ENCODE measurements around the gene DIAPH1.
A peak's percentile ranks its signal among the peaks of the same experiment; 100 is the strongest.

Gene DIAPH1

DNA sequence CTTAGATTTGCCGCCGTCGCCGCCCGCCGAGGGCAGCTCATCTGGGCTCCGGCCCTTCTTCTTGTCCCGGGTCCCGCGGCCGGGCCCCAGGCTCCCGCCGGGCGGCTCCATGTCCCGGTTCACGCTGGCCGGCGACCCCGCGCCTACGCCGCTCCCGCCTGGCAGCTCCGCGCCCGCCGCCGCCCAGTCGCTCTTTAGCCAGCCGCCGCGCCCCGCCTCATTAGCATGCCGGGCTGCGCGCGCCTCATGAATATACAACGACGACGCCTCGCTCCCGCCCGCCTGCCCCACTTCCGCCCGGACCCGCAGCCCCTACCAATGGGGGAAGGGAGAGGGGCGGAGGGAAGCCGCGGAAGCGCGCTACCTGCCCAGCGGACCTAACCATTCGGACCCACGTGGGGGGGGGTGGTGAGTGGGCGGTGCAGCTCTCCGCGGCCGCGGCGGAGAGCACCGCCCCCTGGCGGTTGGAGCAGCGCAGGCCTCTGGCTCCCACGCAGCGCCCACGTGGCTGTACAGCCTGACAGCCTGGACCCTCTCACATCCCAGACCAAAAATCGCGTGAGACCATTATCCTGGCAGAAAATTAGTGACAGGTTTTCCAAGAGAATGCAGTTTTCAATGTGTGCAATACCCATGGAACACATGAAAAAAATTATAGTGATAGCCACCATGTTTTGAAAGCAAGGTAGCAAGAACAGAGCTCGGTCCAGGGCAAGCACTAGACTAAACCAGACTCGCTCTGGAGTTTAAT, at the start of gene DIAPH1:
TSS of gene DIAPH1 (minus strand) at position 197 of the 751 bp plus-strand sequence. CDS start at position 111, 86 bp downstream.
- DNase-seq (ENCODE audit: low read depth), result peak; percentile 99

DNA sequence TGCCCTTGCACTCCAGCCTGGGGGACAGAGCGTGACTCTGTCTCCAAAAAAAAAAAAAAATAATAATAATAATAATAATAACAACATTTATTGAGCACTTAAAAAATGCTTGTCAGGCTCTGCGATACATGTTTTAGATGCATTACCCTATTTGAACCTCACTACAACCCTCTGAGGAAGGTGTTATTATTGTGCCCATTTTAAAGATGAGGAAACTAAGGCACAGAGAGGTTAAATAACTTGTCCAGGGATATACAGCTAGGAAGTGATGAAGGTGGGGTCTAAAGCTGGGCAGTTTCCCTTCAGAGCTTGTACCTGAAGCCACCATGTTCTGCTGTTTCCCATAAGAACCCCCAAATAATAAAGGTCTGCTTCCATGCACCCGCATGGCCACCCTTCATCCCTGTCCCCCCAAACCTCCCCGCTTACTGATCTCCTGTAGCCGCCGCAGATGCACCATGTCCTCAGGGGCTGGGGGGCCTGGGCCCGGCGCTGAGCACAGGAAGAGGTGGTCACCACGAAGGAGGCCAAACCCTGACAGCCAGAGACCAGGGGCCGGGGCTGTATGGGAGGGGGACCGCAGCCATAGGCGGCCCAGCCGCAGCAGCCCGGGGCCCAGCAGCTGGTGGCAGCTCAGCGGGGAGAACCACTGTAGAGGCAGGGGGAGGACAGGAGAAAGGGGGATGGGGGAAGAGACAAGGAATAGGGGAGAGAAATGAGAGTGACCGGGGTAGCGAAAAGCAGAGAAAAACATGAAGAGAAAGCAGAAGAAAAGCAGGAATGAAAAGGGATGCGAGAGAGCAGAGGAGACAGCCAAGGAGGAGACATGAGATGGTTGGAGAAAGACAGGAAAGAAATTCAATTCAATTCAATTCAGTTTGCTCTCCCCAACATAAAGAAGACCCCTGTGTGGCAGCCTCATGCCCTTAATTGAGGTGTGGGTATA, 47.5 kb upstream of the DIAPH1 start:
- no peak for DNase-seq (ENCODE audit: low read depth)

DNA sequence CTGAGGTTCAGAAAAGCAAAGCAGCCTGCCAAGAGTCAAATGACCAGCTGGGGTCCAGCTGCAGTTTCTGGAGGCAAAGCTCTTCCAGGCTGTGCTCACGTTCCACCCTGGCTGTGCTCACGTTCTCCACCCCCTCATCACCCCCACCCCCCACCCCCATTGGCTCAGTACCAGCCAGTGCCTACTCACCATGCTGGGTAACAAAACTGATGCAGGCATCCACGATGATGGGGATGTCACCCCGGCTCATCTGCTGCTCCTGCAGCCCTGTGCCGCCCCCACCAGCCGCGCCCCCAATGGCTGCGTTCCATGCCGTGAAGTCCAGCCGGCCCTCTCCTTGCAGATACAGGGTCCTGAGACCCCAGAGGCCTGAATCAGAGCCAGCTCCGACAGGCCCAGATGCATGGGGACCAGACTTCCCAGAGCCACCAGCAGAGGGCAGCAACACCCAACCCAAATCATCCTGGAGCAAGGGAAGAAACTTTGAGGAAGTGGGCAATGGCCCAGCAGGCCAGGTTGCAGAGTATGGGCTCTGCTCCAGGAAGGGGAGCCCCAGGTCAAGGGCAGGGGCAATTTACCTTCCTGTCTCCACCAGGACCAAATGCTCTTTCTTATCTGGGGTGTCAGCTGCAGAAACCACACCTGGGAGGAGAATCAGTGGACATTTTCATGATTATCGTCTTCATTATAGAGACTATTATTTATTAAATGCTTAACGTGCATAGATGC, 46.1 kb upstream of the DIAPH1 start:
- DNase-seq (ENCODE audit: low read depth), result peak; percentile 54

DNA sequence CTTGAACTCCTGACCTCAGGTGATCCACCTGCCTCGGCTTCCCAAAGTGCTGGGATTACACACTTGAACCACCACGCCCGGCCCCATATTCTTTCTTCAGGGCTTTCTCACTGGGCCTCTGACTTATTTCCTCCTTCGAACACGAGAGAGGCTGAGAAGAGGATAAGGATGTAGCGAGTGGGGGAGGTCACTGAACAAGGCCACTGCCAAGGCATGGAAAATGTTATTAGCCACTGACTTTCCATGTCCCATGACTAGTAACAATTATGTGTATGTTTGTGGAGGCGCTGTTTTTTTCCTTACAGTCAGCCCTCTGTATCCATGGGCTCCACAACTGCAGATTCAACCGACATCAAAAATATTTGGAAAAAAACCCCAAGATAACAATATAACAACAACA, 44.7 kb upstream of the DIAPH1 start:
- DNase-seq (ENCODE audit: low read depth), result no peak

DNA sequence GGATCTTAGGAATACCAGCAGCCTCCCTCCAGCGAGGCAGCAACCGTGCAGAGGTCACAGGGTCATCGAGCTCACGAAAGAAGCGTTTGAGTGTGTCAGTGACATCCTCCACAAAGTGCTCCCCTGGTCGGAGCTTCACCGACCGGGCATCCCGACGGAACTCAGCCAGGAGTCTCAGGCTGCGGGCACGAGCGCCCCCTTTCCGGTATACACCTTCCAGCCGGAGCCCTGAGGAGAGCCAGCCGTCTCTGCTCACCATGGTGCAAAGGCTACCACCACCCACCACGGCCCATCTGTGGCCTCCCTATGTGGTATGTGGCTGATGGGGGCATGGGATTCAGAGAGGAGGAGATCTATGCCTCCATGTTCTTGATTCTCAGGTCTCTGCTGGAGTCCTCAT, 43.2 kb upstream of the DIAPH1 start:
- DNase-seq (ENCODE audit: low read depth), result no peak

DNA sequence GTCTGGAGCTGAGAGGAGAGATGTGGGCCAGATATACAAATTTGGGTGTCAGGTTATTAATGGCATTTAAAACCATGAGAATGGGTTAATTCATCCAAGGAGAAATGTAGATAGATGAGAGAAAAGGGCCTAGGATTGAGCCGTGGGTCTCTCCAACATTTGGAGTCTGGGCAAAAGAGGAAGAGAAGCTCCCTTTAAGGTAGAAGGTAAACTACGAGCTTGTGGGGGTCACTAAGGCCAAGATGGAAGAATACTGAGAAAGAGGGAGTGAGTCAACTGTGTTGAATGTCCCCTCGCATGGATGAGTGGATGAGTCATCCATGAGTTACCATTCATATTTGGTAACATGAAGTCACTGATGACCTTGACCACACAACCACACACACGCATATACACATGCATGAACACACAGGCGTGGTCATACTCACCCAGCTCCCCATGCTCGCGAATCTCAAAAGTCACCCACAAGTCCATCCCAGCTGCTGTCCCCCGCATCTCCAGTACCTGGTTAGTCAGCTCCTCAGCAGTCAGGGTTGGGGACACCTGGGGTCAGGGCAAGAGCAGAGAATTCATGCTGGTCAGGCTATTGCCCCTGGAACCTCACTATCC, 39.2 kb upstream of the DIAPH1 start:
- DNase-seq (ENCODE audit: low read depth), result no peak

DNA sequence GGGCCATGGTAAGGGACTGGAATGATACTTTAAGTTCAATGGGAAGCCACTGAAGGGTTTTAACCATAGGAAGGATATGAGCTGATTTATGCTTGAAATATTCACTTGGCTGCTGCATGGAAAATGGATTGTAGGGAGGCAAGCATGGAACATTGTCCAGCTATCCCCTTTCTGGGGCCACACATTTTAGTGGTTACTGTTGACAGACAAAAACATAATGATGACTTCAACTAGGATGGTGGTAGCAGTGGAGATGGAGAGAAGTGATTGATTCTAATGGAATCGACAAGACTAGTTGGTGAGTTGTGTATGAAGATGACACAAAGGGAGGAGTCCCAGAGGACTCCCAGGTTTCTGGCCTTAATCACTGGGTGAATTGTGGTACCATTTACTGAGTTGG, 38.6 kb upstream of the DIAPH1 start:
- no peak for DNase-seq (ENCODE audit: low read depth)

DNA sequence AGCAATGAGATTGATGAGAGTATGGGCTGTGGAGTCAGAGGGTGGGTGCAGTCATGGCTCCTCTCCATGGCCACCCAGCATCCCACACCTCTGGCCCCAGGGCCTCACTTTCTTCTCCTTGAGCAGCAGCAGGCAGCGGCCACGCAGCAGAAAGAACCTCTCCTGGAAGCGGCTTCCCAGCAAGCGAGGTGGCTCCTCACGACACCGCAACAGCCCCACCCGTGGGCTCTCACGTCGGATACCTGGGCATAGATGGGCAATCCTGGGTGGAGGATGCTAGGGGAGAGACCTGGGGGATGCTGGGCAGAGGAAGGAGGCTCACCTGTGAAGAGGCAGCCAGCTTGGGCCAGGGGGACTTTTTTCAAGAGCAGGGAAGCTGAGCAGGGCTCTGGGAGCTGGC, 37.6 kb upstream of the DIAPH1 start:
- no peak for DNase-seq (ENCODE audit: low read depth)

DNA sequence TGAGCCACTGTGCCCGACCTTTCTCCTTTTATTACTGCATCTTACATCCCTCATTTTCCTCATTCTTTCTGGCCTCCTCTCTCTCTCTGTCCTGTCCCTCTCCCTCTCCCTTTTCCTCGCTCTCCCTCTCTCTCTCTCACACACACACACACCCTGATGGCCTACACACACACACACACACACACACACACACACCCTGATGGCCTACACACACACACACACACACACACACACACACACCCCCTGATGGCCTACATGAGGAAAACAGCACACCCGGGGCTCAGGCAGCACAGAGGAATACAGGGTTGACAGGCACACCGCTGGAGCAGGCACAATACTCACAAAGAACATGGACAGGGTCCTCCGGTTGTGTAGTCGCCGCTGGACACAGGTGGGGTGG, 36.2 kb upstream of the DIAPH1 start:
- no peak for DNase-seq (ENCODE audit: low read depth)

DNA sequence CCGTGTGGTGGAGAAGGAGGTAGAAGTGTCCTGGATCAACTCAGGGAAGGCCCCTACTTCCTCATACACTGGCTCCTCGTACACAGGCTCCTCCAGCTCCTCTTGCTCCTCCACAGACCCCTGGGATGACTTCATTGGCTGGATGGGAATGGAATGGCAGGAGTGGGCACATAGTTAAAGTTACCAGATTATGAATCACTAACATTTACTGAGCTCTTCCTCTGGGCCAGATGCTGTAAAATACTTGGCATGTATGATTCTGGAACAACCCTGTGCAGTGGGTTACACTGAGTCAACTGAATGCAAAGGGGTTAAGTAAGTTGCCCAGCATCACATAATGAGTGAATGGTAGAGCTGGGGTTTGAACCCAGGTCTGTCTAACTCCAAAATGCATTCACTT, 35.5 kb upstream of the DIAPH1 start:
- DNase-seq (ENCODE audit: low read depth), result no peak

DNA sequence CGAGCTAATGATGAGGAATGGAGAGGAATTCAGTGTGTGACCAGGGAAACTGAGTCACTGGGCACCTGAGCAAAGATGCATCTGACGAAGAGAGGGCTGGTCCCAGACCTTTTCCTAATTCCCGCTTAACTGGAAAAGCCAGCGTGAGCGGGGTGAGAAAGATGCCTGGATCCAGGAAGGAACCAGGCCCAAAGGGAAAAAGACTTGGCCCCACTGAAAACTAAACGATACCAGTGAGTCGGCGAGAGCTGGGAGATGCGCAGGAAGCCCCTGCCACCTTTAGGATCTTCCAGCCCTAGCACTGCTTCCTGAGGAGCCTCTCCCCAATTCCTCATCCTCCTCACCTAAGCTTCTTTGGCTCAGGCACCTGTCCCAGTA, 32.9 kb upstream of the DIAPH1 start:
- no peak for DNase-seq (ENCODE audit: low read depth)

DNA sequence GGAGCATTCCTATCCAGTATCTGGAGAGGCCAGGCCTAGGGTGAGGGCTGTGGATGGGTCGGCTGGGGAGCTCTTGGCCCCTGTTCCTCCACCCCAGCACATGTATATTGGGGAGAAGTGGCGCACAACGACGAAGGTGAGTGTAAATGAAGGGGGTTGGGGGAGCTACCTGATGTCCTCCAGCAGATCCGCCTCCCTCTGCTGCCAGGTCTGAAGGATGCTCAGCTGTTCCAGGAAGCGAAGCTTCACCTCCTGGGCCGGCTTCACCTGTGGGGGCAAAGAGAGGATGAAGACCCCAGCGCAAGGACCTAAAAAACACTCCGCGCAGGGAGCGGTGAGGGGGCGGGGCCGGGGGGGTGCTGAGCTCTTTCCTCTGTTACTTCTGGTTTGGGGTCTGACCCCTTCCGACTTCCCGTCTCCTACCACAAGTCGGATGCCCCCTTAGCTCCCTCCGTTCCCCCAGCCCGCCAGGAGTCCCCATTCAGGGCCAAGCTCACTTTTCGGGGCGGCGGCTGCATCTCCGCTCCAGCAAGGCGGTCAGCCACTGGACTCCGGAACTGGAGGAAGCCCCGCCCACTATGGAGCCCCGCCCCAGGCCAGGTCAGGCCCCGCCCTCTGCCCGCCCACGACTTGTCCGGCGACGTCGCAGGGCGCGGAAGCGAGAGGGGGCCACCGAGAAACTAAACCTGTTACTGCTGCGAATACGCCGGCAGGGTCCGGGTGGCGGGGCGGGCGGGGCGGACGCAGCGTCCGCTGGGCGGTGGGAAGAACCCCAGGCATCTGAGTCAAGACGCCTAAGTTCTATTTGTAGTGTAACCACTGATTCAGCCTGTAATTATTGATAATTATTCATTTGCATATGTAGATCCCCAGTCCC, 32.3 kb upstream of the DIAPH1 start, which contains the start of gene FCHSD1:
TSS of gene FCHSD1 (minus strand) at position 568 of the 877 bp plus-strand sequence. CDS start at position 518, 50 bp downstream.
- DNase-seq (ENCODE audit: low read depth), result peak; percentile 64

DNA sequence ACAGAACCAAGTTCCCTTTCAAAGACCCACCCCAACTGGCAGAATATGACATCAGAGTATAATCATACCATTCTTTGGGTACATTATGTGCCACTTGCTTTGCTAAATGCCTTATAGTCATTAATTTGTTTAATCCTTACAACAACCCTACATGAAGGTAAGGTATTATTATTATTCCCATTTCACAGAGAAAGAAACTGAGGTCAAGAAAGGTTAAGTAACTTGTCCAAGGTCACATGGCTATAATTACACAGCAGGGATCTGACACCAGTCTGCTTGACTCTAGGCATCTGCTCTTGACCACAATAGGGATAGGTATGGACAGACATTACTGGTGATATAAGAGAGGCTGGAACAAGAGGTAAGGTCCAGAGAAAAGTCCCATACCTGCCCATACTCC, 31.2 kb upstream of the DIAPH1 start:
- DNase-seq (ENCODE audit: low read depth), result no peak

DNA sequence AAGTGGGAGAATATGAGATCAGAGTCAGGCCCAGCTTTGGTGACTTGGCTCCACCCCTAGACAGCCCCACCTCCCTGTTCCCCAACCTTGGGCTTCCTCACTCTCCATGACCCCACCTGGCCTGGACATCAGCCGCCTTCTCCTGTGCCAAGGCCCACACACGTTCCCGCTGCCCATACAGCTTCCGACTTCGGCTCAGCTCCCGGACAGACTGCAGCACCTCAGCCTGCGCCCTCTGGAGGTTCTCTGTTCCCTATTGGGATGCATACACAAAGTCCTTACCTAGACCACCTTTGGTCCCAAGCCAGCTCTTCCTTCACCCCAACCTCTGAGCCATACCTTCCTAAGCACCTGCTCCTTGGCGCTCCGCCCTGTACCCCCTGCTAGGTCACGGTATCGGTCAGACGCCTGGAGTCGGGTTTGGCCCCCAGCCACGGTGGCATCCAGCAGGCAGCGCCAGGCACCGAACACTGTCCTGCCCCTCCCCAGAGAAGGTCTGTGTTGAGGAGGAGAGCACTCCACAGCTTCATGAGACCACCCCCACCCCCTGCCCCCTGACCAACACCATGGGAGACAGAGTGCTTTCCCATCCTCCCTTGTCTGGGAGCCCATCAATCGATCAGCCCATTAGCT, 30.4 kb upstream of the DIAPH1 start:
- DNase-seq (ENCODE audit: low read depth), result no peak

DNA sequence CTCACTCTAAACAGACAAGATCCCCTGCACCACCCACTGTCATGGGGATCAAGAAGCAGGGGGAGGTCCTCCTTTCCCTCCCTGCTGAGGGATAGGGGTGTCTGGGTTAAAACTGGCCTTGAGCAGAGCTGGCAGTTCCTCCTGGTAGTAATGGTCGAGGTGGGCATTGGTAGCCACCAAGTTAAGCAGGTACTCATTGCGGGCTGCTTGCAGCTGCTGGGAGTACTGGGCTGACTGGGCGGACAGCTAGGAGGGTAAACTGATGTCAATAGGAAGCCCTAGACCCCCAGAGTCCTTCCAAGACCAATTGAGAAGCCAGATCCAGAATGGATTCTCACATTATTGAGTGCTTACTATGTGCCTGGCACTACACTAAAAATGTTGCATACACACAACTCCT, 29.1 kb upstream of the DIAPH1 start:
- no peak for DNase-seq (ENCODE audit: low read depth)

DNA sequence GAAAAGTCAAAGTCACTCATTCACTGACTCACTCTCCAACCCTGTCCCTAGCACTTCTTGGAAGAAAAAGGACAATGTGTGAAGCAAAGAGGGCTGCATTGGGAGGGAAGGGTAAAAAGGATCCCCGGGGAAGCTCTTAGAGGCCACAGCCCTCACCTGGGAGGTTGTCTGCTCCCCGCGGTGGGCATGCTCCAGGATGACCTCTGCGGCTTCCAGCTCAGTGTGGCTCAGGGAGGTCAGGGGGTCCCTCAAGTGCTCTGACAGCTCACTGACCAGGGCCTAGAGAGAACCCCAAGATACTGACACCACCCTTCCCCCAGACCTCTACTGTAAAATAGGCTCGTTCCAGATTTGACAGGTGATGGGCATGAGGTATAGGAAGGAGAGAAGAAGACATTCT, 28.4 kb upstream of the DIAPH1 start:
- no peak for DNase-seq (ENCODE audit: low read depth)

DNA sequence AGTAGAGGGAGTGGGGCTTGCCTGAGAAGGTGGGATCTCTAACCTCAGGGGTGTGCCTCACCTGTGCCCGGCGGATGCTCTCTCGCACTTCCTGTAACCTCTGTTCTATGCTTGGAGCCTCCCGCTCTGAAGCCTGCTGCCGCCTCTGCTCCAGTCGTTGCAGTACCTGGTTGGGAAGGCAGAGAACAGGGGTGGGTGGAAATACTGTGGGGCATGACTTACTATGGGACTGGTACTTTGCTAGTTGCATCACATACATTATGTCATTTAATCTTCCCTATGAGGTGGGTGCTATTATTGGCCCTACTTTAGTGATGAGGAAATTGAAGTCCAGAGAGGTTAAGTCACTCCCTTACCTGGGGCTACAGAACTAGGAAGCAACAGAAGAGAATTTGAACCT, 27.2 kb upstream of the DIAPH1 start:
- no peak for DNase-seq (ENCODE audit: low read depth)

DNA sequence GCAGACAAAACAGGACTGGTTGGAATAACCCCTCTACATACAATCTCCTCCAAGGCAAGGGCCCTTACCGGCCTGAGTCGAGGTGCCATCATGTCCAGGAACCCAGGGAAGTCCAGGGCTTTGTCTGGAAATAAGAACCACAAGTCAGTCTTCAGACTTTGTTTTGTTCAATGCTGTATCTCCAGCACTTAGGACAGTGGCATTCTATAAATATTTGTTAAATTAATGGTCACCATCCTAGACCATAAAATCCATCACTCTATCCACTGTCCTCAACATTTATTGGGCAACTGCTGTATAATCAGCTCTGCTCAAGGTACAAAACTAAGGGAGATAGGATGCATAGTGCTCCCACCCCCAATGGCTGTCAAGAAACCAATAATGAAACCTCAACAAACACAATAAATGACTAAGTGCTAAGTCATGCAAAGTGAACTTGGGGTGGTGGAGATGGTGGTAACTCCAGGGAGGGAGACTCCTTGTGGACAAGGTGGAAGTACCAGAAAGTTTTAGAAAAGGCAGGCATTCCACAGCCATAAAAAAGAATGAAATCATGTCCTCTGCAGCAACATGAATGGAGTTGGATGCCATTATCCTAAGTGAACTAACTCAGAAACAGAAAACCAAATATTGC, 23.0 kb upstream of the DIAPH1 start:
- no peak for DNase-seq (ENCODE audit: low read depth)

DNA sequence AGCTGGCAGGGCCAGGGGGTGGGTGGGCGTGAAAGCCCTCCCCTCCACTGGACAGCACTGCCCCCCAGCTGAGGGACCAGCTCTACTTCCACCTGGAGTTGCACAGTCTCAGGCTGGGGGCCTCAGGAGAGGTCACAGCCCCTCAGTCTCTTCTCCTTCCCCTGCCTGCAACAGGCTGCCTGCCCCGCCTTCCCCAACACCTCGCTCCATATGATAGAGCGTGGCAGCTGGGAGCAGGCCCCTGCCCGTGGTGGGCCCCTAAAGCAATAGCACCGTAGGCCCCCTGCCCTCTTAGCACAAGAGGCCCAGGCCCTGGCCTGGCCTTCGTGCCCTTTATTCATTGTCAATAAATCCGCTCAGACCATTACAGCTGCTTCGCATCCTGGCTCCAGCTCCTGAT, 21.9 kb upstream of the DIAPH1 start:
- DNase-seq (ENCODE audit: low read depth), result no peak

DNA sequence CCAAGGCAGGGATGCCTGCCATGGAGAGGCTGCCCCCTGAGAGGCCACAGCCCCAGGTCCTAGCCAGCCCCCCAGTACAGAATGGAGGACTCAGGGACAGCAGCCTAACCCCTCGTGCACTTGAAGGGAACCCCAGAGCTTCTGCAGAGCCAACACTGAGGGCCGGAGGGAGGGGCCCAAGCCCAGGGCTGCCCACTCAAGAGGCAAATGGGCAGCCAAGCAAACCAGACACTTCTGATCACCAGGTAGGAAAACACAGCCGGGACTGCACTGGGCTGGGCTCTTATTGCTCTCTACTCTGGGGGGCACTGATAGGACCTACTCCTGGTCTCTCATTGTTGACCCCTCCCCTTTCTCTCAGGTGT, 21.2 kb upstream of the DIAPH1 start:
- no peak for DNase-seq (ENCODE audit: low read depth)

All from stimulated activated CD4-positive, alpha-beta T cell treated with anti-CD3 and anti-CD28 coated beads, Interleukin-2, amount 100 ng/mL, for 4 hours (primary cell).